GM23338 (cell line): ENCODE results near the gene EMC6. TPM values are rescaled to one million over a fixed set of nuclear protein-coding genes. Genes with fewer than 3 reads are reported as not detected.

Experiments
- ATAC-seq: fragments of 200-7000 bp; cut with Tn5 transposase; 3 replicates; pipeline ENCODE4 v1.9.1; 2020
- DNase-seq: peaks from one replicate; pipeline ENCODE4 v3.0.0-alpha.2; 2015; ENCODE audit warnings: low spot score
- H2AFZ ChIP-seq: fragments of 200-600 bp; sonication (generic); 2 replicates; pipeline ENCODE4 v1.8.0; 2016; ENCODE audit warnings: antibody characterized with exemption, mild to moderate bottlenecking, moderate library complexity
- H3F3A ChIP-seq: fragments of 200-600 bp; sonication (generic); replicated peaks from 2 replicates; pipeline ENCODE4 v1.8.0; 2017; ENCODE audit warnings: antibody characterized with exemption, mixed run types, low read depth
- H3K27ac ChIP-seq: fragments of 200-600 bp; sonication (generic); 2 replicates; pipeline ENCODE4 v1.6.1; 2016; ENCODE audit warnings: low read depth
- H3K27me3 ChIP-seq: fragments of 200-600 bp; sonication (generic); 2 replicates; pipeline ENCODE4 v1.8.0; 2016; ENCODE audit warnings: mild to moderate bottlenecking, mixed run types, moderate library complexity; ENCODE audit not compliant: insufficient read depth
- H3K36me3 ChIP-seq: fragments of 200-600 bp; sonication (generic); 2 replicates; pipeline ENCODE4 v1.8.0; 2016; ENCODE audit warnings: mild to moderate bottlenecking; ENCODE audit not compliant: insufficient read depth
- H3K4me1 ChIP-seq: fragments of 200-600 bp; sonication (generic); 2 replicates; pipeline ENCODE4 v1.8.0; 2016; ENCODE audit warnings: mild to moderate bottlenecking, moderate library complexity; ENCODE audit not compliant: insufficient read depth
- H3K4me2 ChIP-seq: fragments of 200-600 bp; sonication (generic); 2 replicates; pipeline ENCODE4 v1.7.1; 2017; ENCODE audit warnings: mixed run types
- H3K4me3 ChIP-seq: fragments of 200-600 bp; sonication (generic); 2 replicates; pipeline ENCODE4 v1.6.1; 2016; ENCODE audit warnings: mixed run types
- H3K79me2 ChIP-seq: fragments of 200-600 bp; sonication (generic); replicated peaks from 2 replicates; pipeline ENCODE4 v1.8.0; 2017; ENCODE audit warnings: mild to moderate bottlenecking; ENCODE audit not compliant: insufficient read depth
- H3K9me2 ChIP-seq: fragments of 200-600 bp; sonication (generic); 2 replicates; pipeline ENCODE4 v1.8.0; 2017; ENCODE audit not compliant: insufficient read depth
- H4K20me1 ChIP-seq: fragments of 200-600 bp; sonication (generic); replicated peaks from 2 replicates; pipeline ENCODE4 v1.8.0; 2017; ENCODE audit warnings: mild to moderate bottlenecking; ENCODE audit not compliant: insufficient read depth
- H3K27ac Mint-ChIP-seq: 2 replicates; pipeline ENCODE4 v1.8.0; 2020; ENCODE audit warnings: inconsistent platforms, mild to moderate bottlenecking, moderate library complexity, mixed read lengths
- H3K27me3 Mint-ChIP-seq: 3 replicates; pipeline ENCODE4 v1.8.0; 2022; ENCODE audit warnings: low read depth, mild to moderate bottlenecking, moderate library complexity, mixed read lengths, inconsistent platforms; ENCODE audit not compliant: insufficient read depth, poor library complexity
- H3K36me3 Mint-ChIP-seq: 3 replicates; pipeline ENCODE4 v1.8.0; 2021; ENCODE audit warnings: low read depth, mild to moderate bottlenecking, inconsistent platforms, moderate library complexity, mixed read lengths
- H3K4me1 Mint-ChIP-seq: 3 replicates; pipeline ENCODE4 v1.8.0; 2020; ENCODE audit warnings: mild to moderate bottlenecking, inconsistent platforms, mixed read lengths
- H3K4me3 Mint-ChIP-seq: 3 replicates; pipeline ENCODE4 v1.8.0; 2021; ENCODE audit warnings: moderate library complexity, mild to moderate bottlenecking, inconsistent platforms, mixed read lengths
- H3K9me3 Mint-ChIP-seq: 3 replicates; pipeline ENCODE4 v1.8.0; 2020; ENCODE audit warnings: moderate library complexity, mild to moderate bottlenecking, inconsistent platforms, mixed read lengths
- CTCF ChIP-seq, 2 experiments: fragments of 200-600 bp in 1 of 2; sonication (generic) in 1 of 2; conservative IDR thresholded peaks; 2 replicates each; pipeline versions ENCODE4 v1.5.1 to v1.6.1; 2016 to 2017; ENCODE audit warnings: antibody characterized with exemption in 2 of 2, low read depth in 2 of 2, mild to moderate bottlenecking in 2 of 2, moderate library complexity in 1 of 2
- EZH2phosphoT487 ChIP-seq: fragments of 200-600 bp; sonication (generic); IDR thresholded peaks from one replicate; pipeline ENCODE4 v1.8.1; 2018; ENCODE audit warnings: antibody characterized with exemption; ENCODE audit not compliant: unreplicated experiment
- JUNB ChIP-seq: IDR thresholded peaks from one replicate; pipeline ENCODE4 v1.6.1; 2016; ENCODE audit warnings: antibody characterized with exemption; ENCODE audit not compliant: unreplicated experiment
- POLR2AphosphoS5 ChIP-seq: IDR thresholded peaks from 2 replicates; pipeline ENCODE4 v1.6.1; 2016; ENCODE audit warnings: antibody characterized with exemption, low read depth
- STAT1 ChIP-seq: IDR thresholded peaks from one replicate; pipeline ENCODE4 v1.6.1; 2016; ENCODE audit warnings: antibody characterized with exemption; ENCODE audit not compliant: unreplicated experiment
- ZNF331 ChIP-seq: fragments of 250-450 bp; sonication (Bioruptor Pico); IDR thresholded peaks from 2 replicates; pipeline ENCODE4 v1.5.0; 2020; ENCODE audit warnings: low read depth, mild to moderate bottlenecking, moderate library complexity
- ZNF462 ChIP-seq: fragments of 250-450 bp; sonication (Bioruptor Pico); IDR thresholded peaks from 2 replicates; pipeline ENCODE4 v1.5.0; 2020; ENCODE audit warnings: mild to moderate bottlenecking, moderate library complexity
- polyA plus RNA-seq: library from polyadenylated mRNA; unstranded; fragments of >200 nt; fragmentation: Nextera tagmentation; extraction: Ambion mirVana; gene quantifications from 2 replicates; pipeline ENCODE4 v1.2.1, GENCODE V29; 2016
- total RNA-seq: library from RNA; depleted of rRNA; stranded (reverse); fragments of >200 nt; shearing (Covaris generic); gene quantifications from 2 replicates; pipeline ENCODE4 v1.2.3, GENCODE V29; 2014
- TF ChIP-seq, protein P1 (sequence below): IDR thresholded peaks from 2 replicates; pipeline ENCODE4 v1.6.1; 2016; ENCODE audit warnings: antibody characterized with exemption

The EMC6 gene
- total and polyA plus RNA-seq, 2 experiments from 2014 or later: 48.0 to 230 TPM

DNA sequence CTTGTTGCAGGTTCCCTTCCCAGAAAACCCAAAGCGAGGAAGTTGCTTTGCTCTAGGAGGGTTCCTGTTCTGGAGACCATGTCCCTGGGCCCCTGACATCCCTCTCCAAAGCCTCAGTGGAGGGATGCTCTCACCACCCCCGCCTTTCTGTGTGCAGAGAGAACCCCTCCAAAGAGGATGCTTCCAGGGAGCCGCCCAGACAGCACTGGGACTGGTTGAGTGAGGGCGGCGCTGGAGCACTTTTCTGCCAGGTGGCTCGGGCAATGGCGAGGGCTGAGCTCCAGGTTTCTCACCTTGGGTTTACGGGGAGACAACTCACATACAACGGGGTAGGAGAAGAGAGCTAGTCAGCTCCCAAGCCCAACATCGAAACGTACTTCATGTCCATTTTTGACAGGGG, 7.3 kb downstream of the EMC6 start:
- ATAC-seq (no peak), DNase-seq (no peak)
- H3K36me3 Mint-ChIP-seq: 0 out of 3 replicates have a peak, but pooled peaks cover 4% of the 10 kb centered on the region
- no peaks in the 10 kb centered on the region for H4K20me1 ChIP-seq
- TF ChIP-seq EZH2phosphoT487: no peak
- no peak for TF ChIP-seq JUNB
- no peak for TF ChIP-seq CTCF (conservative IDR thresholded peaks at IDR 0.05; ENCODE audit: low read depth in 2 of 2)
- TF ChIP-seq ZNF331 (CRISPR knock-in tag): no peak
- no peak for TF ChIP-seq STAT1
- no peak for TF ChIP-seq POLR2AphosphoS5
- TF ChIP-seq, protein P1, sequence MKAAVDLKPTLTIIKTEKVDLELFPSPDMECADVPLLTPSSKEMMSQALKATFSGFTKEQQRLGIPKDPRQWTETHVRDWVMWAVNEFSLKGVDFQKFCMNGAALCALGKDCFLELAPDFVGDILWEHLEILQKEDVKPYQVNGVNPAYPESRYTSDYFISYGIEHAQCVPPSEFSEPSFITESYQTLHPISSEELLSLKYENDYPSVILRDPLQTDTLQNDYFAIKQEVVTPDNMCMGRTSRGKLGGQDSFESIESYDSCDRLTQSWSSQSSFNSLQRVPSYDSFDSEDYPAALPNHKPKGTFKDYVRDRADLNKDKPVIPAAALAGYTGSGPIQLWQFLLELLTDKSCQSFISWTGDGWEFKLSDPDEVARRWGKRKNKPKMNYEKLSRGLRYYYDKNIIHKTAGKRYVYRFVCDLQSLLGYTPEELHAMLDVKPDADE: no peak
- no peaks in the 10 kb centered on the region for H3K9me3 Mint-ChIP-seq
- no peaks in the 10 kb centered on the region for H3K36me3 ChIP-seq
- no peaks in the 10 kb centered on the region for H3K9me2 ChIP-seq
- H3K4me1 Mint-ChIP-seq: peaks cover 13% of the 10 kb centered on the region
- 0 out of 2 replicates have a peak, but pooled peaks cover 6% of the 10 kb centered on the region for H3F3A ChIP-seq
- no peak overlapping the region for H3K4me3 ChIP-seq
- no peak overlapping the region for H3K4me3 Mint-ChIP-seq
- peaks cover 2% of the 10 kb centered on the region for H3K27me3 Mint-ChIP-seq
- H3K27ac Mint-ChIP-seq: no peak overlapping the region
- peaks cover under 1% of the 10 kb centered on the region; the same call in 1 of the 2 replicates for H3K79me2 ChIP-seq
- no peak overlapping the region for H3K27ac ChIP-seq
- H3K27me3 ChIP-seq: no peaks in the 10 kb centered on the region
- no peaks in the 10 kb centered on the region for H3K4me1 ChIP-seq
- H2AFZ ChIP-seq: no peak overlapping the region
- no peak overlapping the region for H3K4me2 ChIP-seq

DNA sequence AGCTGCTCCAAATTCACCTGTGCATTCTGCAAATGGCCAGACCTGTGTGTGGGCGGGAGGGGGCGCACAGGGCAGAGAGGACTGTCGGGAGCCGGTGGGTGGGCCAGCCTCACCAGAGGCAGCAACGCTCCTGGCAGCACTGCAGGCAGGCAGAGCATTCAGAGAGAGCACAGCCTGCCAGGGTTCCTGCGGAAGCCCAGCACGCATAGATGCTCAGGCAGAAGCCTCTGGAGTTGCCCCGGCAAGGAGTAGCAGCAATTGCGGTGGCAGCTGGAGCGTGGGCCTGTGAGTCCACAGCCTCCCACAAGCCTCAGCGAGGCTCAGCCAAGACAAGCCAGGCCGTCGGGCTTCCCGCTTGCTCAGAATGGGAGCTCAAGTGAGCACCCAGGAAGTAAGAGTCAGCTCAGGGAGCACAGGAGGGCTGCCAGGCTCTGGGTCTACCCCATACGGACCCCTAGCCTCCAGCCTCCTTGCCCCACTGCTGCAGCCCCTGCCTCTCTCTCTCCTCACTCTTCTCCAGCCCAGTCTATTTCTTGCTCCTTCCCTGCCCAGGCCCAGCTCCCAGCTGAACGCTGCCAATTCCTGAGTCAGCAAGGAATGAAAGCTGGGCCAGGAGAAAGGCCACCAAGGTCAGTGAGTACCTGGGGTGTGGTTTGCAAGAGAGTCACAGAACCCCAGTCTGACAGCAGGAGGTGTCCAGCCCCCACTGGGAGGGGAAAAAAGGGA, 9.6 kb downstream of the EMC6 start:
- ATAC-seq: peak; percentile 84

More for the DNA sequence above, 9.6 kb downstream of the EMC6 start:
- no peaks in the 10 kb centered on the region for H3K9me3 Mint-ChIP-seq
- no peaks in the 10 kb centered on the region for H3K9me2 ChIP-seq
- no peaks in the 10 kb centered on the region for H3K27me3 ChIP-seq
- no peak overlapping the region for H3K4me3 Mint-ChIP-seq
- no peak overlapping the region for H3K27ac ChIP-seq
- no peak overlapping the region for H2AFZ ChIP-seq
- no peak overlapping the region for H3K4me3 ChIP-seq
- H4K20me1 ChIP-seq: no peaks in the 10 kb centered on the region
- no peaks in the 10 kb centered on the region for H3K4me1 ChIP-seq
- H3K27me3 Mint-ChIP-seq: peaks cover 2% of the 10 kb centered on the region
- peak; percentile 75 for DNase-seq
- no peaks in the 10 kb centered on the region for H3K79me2 ChIP-seq
- H3K27ac Mint-ChIP-seq: no peak overlapping the region
- H3K4me1 Mint-ChIP-seq: peaks cover 10% of the 10 kb centered on the region
- no peaks in the 10 kb centered on the region for H3K36me3 Mint-ChIP-seq
- no peak for TF ChIP-seq ZNF462 (CRISPR knock-in tag)
- peak; percentile 31 to 59; a peak in 3 of 4 replicates for TF ChIP-seq CTCF (conservative IDR thresholded peaks at IDR 0.05; ENCODE audit: low read depth in 2 of 2)
- H3K4me2 ChIP-seq: no peak overlapping the region
- H3K36me3 ChIP-seq: no peaks in the 10 kb centered on the region
- 0 out of 2 replicates have a peak, but pooled peaks cover under 1% of the 10 kb centered on the region for H3F3A ChIP-seq
